Activated CD8-positive, alpha-beta T cell treated with anti-CD3 and anti-CD28 coated beads, Interleukin-2, amount 10 ng/mL, durations not matched to agents 7 days and 5 days (primary cell): ENCODE data around the gene CTAG1B. TPM values are rescaled to one million over a fixed set of nuclear protein-coding genes. Genes with fewer than 3 reads are reported as not detected.
"Not testable (repeated sequence)": the region's sequence is repeated elsewhere in the genome, so short reads cannot be mapped to it uniquely, and the experiment has no call there.

Experiments used
- ATAC-seq: fragments of 150-1000 bp; cut with Tn5 transposase; one replicate; pipeline ENCODE4 v1.10.0; 2021; ENCODE audit warnings: moderate library complexity
- CTCF ChIA-PET: fragments of 350-600 bp; sonication (Branson Sonifier 250); formaldehyde crosslinking; loops from one replicate; lab custom pipeline; 2021; ENCODE audit warnings: antibody characterized with exemption; lab: Charles Lee
- POLR2A ChIA-PET: fragments of 350-600 bp; sonication (Branson Sonifier 250); formaldehyde crosslinking; loops from one replicate; lab custom pipeline; 2021; ENCODE audit warnings: antibody characterized with exemption; lab: Charles Lee
- DNase-seq: peaks from one replicate; pipeline ENCODE4 v3.0.0-alpha.2; 2020
- H3K27ac Mint-ChIP-seq: one replicate; pipeline ENCODE4 v1.8.0; 2021; ENCODE audit warnings: mild to moderate bottlenecking, mixed read lengths
- H3K27me3 Mint-ChIP-seq: one replicate; pipeline ENCODE4 v1.8.0; 2021; ENCODE audit warnings: low read depth, mixed read lengths
- H3K36me3 Mint-ChIP-seq: one replicate; pipeline ENCODE4 v1.8.0; 2021; ENCODE audit warnings: low read depth, mixed read lengths
- H3K4me1 Mint-ChIP-seq: one replicate; pipeline ENCODE4 v1.8.0; 2021; ENCODE audit warnings: low read depth, mixed read lengths
- H3K4me3 Mint-ChIP-seq: one replicate; pipeline ENCODE4 v1.8.0; 2021; ENCODE audit warnings: mild to moderate bottlenecking, mixed read lengths
- H3K9me3 Mint-ChIP-seq: one replicate; pipeline ENCODE4 v1.8.0; 2022; ENCODE audit warnings: mixed read lengths; ENCODE audit not compliant: insufficient read depth
- total RNA-seq, 2 experiments: library from RNA; stranded (reverse); gene quantifications; one replicate each; pipeline ENCODE4 v1.2.3, GENCODE V29; 2021

The CTAG1B gene
- total RNA-seq, 2 experiments from 2014 or later, result not detected

GRCh38 chrX:154652311-154653047 is 33.4 kb upstream of the CTAG1B start:
- no peak overlapping the region for H3K4me3 Mint-ChIP-seq
- ChIA-PET POLR2A (no interaction called here), CTCF (no interaction called here)
- ATAC-seq (no peak), DNase-seq (no peak)
- H3K27ac Mint-ChIP-seq, result no peak overlapping the region
- no peaks in the 10 kb centered on the region for H3K36me3 Mint-ChIP-seq
- no peaks in the 10 kb centered on the region for H3K4me1 Mint-ChIP-seq
- H3K27me3 Mint-ChIP-seq, result no peaks in the 10 kb centered on the region
- no peaks in the 10 kb centered on the region for H3K9me3 Mint-ChIP-seq

GRCh38 chrX:154650221-154650510 is 31.1 kb upstream of the CTAG1B start:
- Mint-ChIP-seq H3K4me1 (no peaks in the 10 kb centered on the region), H3K27ac (no peak overlapping the region), H3K4me3 (no peak overlapping the region), H3K9me3 (no peaks in the 10 kb centered on the region), H3K27me3 (no peaks in the 10 kb centered on the region), H3K36me3 (no peaks in the 10 kb centered on the region)
- DNase-seq (no peak), ATAC-seq (no peak)
- POLR2A ChIA-PET, result no interaction called here
- CTCF ChIA-PET, result no interaction called here

GRCh38 chrX:154649503-154650220 is 30.6 kb upstream of the CTAG1B start:
- Mint-ChIP-seq H3K9me3 (no peaks in the 10 kb centered on the region), H3K27me3 (no peaks in the 10 kb centered on the region), H3K36me3 (no peaks in the 10 kb centered on the region), H3K27ac (no peak overlapping the region), H3K4me3 (no peak overlapping the region), H3K4me1 (no peaks in the 10 kb centered on the region)
- DNase-seq (no peak), ATAC-seq (no peak)
- POLR2A ChIA-PET, result no interaction called here
- CTCF ChIA-PET, result no interaction called here

GRCh38 chrX:154648931-154649330 is 29.8 kb upstream of the CTAG1B start:
- ATAC-seq (no peak), DNase-seq (no peak)
- no peaks in the 10 kb centered on the region for H3K36me3 Mint-ChIP-seq
- H3K4me3 Mint-ChIP-seq, result no peak overlapping the region
- no peaks in the 10 kb centered on the region for H3K9me3 Mint-ChIP-seq
- H3K27me3 Mint-ChIP-seq, result no peaks in the 10 kb centered on the region
- POLR2A ChIA-PET, result no interaction called here
- no peaks in the 10 kb centered on the region for H3K4me1 Mint-ChIP-seq
- CTCF ChIA-PET, result no interaction called here
- no peak overlapping the region for H3K27ac Mint-ChIP-seq

- H3K4me1 Mint-ChIP-seq, POLR2A ChIA-PET, H3K27me3 Mint-ChIP-seq, CTCF ChIA-PET, DNase-seq, H3K4me3 Mint-ChIP-seq, H3K27ac Mint-ChIP-seq, H3K36me3 Mint-ChIP-seq, H3K9me3 Mint-ChIP-seq: not testable (repeated sequence)
- peak; percentile 90 for ATAC-seq
These were observed 26.8 kb upstream of the CTAG1B start for GRCh38 chrX:154645745-154646378.

- H3K4me1 Mint-ChIP-seq, H3K27ac Mint-ChIP-seq, H3K4me3 Mint-ChIP-seq, CTCF ChIA-PET, POLR2A ChIA-PET, H3K27me3 Mint-ChIP-seq, ATAC-seq, H3K36me3 Mint-ChIP-seq, H3K9me3 Mint-ChIP-seq, DNase-seq: not testable (repeated sequence)
These were observed 24.6 kb upstream of the CTAG1B start for GRCh38 chrX:154643708-154644107.

GRCh38 chrX:154641740-154642139 is 22.7 kb upstream of the CTAG1B start:
- H3K9me3 Mint-ChIP-seq, H3K4me3 Mint-ChIP-seq, POLR2A ChIA-PET, H3K36me3 Mint-ChIP-seq, CTCF ChIA-PET, H3K4me1 Mint-ChIP-seq, ATAC-seq, DNase-seq, H3K27ac Mint-ChIP-seq, H3K27me3 Mint-ChIP-seq: not testable (repeated sequence)

- H3K4me3 Mint-ChIP-seq, H3K27me3 Mint-ChIP-seq, ATAC-seq, H3K27ac Mint-ChIP-seq, H3K36me3 Mint-ChIP-seq, H3K4me1 Mint-ChIP-seq, CTCF ChIA-PET, DNase-seq, H3K9me3 Mint-ChIP-seq, POLR2A ChIA-PET: not testable (repeated sequence)
These were observed 14.6 kb upstream of the CTAG1B start for GRCh38 chrX:154633661-154634060.

- H3K4me1 Mint-ChIP-seq, H3K27me3 Mint-ChIP-seq, H3K36me3 Mint-ChIP-seq, H3K9me3 Mint-ChIP-seq, H3K4me3 Mint-ChIP-seq, ATAC-seq, H3K27ac Mint-ChIP-seq, DNase-seq, CTCF ChIA-PET, POLR2A ChIA-PET: not testable (repeated sequence)
These were observed 11.9 kb upstream of the CTAG1B start for GRCh38 chrX:154630949-154631348.

GRCh38 chrX:154628960-154629359 is 9.9 kb upstream of the CTAG1B start:
- CTCF ChIA-PET, H3K4me1 Mint-ChIP-seq, DNase-seq, POLR2A ChIA-PET, H3K9me3 Mint-ChIP-seq, H3K27ac Mint-ChIP-seq, H3K4me3 Mint-ChIP-seq, H3K27me3 Mint-ChIP-seq, H3K36me3 Mint-ChIP-seq: not testable (repeated sequence)
- peak; percentile 65 for ATAC-seq

- H3K27me3 Mint-ChIP-seq, H3K27ac Mint-ChIP-seq, DNase-seq, ATAC-seq, H3K4me1 Mint-ChIP-seq, POLR2A ChIA-PET, H3K36me3 Mint-ChIP-seq, H3K9me3 Mint-ChIP-seq, CTCF ChIA-PET, H3K4me3 Mint-ChIP-seq: not testable (repeated sequence)
These were observed 1.8 kb upstream of the CTAG1B start for GRCh38 chrX:154620767-154621414.

- H3K9me3 Mint-ChIP-seq, CTCF ChIA-PET, H3K4me3 Mint-ChIP-seq, H3K27ac Mint-ChIP-seq, H3K36me3 Mint-ChIP-seq, DNase-seq, H3K4me1 Mint-ChIP-seq, POLR2A ChIA-PET, ATAC-seq, H3K27me3 Mint-ChIP-seq: not testable (repeated sequence)
These were observed 5.5 kb downstream of the CTAG1B start for GRCh38 chrX:154613586-154613985.
